ENCODE results near the gene SNTA1.

DNA sequence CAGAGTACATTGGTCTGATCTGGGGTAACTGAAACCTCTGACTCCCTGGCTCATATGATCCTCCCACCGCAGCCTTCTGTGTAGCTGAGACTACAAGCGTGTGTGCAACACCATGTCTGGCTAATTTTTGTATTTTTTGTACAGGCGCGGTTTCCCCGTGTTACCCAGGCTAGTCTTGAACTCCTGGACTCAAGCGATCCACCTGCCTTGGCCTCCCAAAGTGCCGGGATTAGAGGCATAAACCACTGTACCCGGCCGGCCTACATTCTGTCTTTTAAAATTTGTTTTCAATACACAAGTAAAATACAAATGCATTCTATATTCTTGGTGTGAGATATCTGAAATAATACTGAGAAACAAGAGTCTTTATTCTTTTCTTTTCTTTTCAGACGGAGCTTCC is 44.6 kb upstream of the SNTA1 start:
- TF ChIP-seq, protein P1, sequence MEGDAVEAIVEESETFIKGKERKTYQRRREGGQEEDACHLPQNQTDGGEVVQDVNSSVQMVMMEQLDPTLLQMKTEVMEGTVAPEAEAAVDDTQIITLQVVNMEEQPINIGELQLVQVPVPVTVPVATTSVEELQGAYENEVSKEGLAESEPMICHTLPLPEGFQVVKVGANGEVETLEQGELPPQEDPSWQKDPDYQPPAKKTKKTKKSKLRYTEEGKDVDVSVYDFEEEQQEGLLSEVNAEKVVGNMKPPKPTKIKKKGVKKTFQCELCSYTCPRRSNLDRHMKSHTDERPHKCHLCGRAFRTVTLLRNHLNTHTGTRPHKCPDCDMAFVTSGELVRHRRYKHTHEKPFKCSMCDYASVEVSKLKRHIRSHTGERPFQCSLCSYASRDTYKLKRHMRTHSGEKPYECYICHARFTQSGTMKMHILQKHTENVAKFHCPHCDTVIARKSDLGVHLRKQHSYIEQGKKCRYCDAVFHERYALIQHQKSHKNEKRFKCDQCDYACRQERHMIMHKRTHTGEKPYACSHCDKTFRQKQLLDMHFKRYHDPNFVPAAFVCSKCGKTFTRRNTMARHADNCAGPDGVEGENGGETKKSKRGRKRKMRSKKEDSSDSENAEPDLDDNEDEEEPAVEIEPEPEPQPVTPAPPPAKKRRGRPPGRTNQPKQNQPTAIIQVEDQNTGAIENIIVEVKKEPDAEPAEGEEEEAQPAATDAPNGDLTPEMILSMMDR (conservative IDR thresholded peaks at IDR 0.05 in 1 of 2, IDR thresholded peaks at IDR 0.05 in 1 of 2; ENCODE audit: low read depth in 1 of 2, low read length in 2 of 2): no peak
- no peak for TF ChIP-seq EZH2 (IDR thresholded peaks at IDR 0.05; ENCODE audit: low read length, missing control alignments)
